T-helper 1 cell treated with Interleukin-12 subunit alpha and Interleukin-12 subunit beta and Interleukin-4 antibody, amounts not matched to agents 30 μg/mL and 1 μg/mL, for 36 hours (primary cell): ENCODE data around the gene C15orf39.
A peak's percentile ranks its signal among the peaks of the same experiment; 100 is the strongest.
"Not testable (repeated sequence)": the region's sequence is repeated elsewhere in the genome, so short reads cannot be mapped to it uniquely, and the experiment has no call there.

Experiments used
- H3K27ac Mint-ChIP-seq: one replicate; pipeline ENCODE4 v1.8.0; 2021; ENCODE audit warnings: mild to moderate bottlenecking, mixed read lengths
- H3K27me3 Mint-ChIP-seq: one replicate; pipeline ENCODE4 v1.8.0; 2021; ENCODE audit warnings: low read depth, mixed read lengths
- H3K36me3 Mint-ChIP-seq: one replicate; pipeline ENCODE4 v1.8.0; 2021; ENCODE audit warnings: low read depth, mixed read lengths
- H3K4me1 Mint-ChIP-seq: one replicate; pipeline ENCODE4 v1.8.0; 2021; ENCODE audit warnings: low read depth, mixed read lengths
- H3K4me3 Mint-ChIP-seq: one replicate; pipeline ENCODE4 v1.8.0; 2021; ENCODE audit warnings: mild to moderate bottlenecking, moderate library complexity, mixed read lengths
- H3K9me3 Mint-ChIP-seq: one replicate; pipeline ENCODE4 v1.8.0; 2021; ENCODE audit warnings: mixed read lengths

The C15orf39 gene

DNA sequence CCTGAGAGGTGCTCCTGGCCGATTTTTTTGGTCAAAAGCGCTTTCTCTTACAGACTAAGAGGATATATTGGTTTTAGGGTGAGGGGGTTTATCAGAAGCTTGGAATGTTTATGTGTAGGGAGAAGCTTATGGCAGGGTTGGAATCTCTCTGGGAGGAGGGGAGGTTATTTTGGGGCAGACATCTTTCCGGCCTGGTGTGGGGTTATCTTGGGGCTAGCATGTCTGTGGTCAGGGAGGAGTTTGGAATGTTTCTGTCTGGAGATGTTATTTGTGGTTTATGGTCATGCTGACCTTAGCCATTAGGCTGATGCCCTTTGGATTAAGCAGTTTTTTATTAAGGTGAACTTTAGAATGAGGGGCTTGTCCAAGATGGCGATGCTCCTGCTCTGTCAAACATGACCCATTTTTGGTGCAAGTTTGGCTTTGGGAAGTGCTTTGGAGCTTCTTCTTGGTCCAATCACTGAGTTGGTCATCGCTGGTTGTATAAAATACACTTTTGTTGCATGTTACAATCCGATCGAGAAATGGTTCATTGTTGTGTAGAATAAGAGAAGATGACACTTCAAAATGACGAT is 35.1 kb upstream of the C15orf39 start:
- Mint-ChIP-seq H3K36me3 (peaks cover 16% of the 10 kb centered on the region), H3K9me3 (peaks cover 12% of the 10 kb centered on the region), H3K4me1 (peaks cover 42% of the 10 kb centered on the region)
- H3K4me3 Mint-ChIP-seq, H3K27ac Mint-ChIP-seq, H3K27me3 Mint-ChIP-seq: not testable (repeated sequence)

- H3K27ac Mint-ChIP-seq: peak overlapping the region; percentile 8
- H3K36me3 Mint-ChIP-seq: peaks cover 16% of the 10 kb centered on the region
- H3K4me1 Mint-ChIP-seq: peaks cover 50% of the 10 kb centered on the region
- no peak overlapping the region for H3K4me3 Mint-ChIP-seq
- peaks cover 5% of the 10 kb centered on the region for H3K27me3 Mint-ChIP-seq
- peaks cover 12% of the 10 kb centered on the region for H3K9me3 Mint-ChIP-seq
Observed at GRCh38 chr15:75167588-75168350, 33.9 kb upstream of the C15orf39 start.

GRCh38 chr15:75168374-75168773 is 33.3 kb upstream of the C15orf39 start:
- no peak overlapping the region for H3K4me3 Mint-ChIP-seq
- peaks cover 50% of the 10 kb centered on the region for H3K4me1 Mint-ChIP-seq
- H3K36me3 Mint-ChIP-seq: peaks cover 16% of the 10 kb centered on the region
- H3K27me3 Mint-ChIP-seq: peaks cover 5% of the 10 kb centered on the region
- H3K27ac Mint-ChIP-seq: no peak overlapping the region
- peaks cover 12% of the 10 kb centered on the region for H3K9me3 Mint-ChIP-seq

DNA sequence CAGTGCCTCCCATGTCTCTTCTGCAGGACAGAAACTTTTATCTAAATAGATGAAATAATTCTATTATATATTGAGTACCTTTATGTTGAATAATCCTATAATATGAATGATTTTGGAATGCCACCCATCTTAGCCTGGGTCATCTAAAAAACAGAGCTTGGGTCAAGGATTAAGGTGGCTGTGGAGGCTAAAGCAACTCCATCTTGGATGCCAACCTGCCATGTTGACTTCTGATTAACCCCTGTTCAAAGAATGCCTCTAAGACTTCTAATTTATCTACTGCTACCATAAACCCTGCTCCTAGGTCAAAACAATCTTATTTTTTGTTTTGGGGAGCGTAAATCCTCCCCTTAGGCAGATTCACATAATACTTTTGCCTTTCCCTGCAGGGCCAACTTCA is 31.5 kb upstream of the C15orf39 start:
- H3K9me3 Mint-ChIP-seq: peaks cover 12% of the 10 kb centered on the region
- H3K27ac Mint-ChIP-seq: no peak overlapping the region
- no peak overlapping the region for H3K4me3 Mint-ChIP-seq
- peaks cover 44% of the 10 kb centered on the region for H3K4me1 Mint-ChIP-seq
- peaks cover 5% of the 10 kb centered on the region for H3K27me3 Mint-ChIP-seq
- peaks cover 16% of the 10 kb centered on the region for H3K36me3 Mint-ChIP-seq

GRCh38 chr15:75170711-75171341 is 30.9 kb upstream of the C15orf39 start:
- Mint-ChIP-seq H3K36me3 (peaks cover 16% of the 10 kb centered on the region), H3K4me1 (peaks cover 44% of the 10 kb centered on the region), H3K9me3 (peaks cover 12% of the 10 kb centered on the region), H3K27me3 (peaks cover 5% of the 10 kb centered on the region), H3K4me3 (peak overlapping the region; percentile 49), H3K27ac (peak overlapping the region; percentile 71)

DNA sequence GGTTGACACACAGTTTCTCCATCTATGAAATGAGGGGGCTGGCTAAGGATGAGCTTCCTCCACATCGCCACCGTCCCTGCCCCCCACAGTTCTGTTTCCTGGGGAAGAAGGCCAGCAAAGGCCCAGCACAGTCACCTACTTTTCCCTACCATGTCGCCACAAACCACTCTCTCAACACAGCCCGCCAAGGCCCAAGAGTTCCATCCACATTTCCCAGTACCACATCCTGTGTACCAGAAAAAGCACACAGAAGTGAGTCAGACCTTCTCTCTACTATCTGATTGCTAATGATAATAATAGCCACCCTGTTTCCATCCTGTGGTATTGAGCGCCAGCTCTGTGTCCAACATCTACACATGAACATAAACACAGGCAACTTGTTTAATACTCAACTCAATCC is 30.3 kb upstream of the C15orf39 start:
- Mint-ChIP-seq H3K4me1 (peaks cover 44% of the 10 kb centered on the region), H3K36me3 (peaks cover 14% of the 10 kb centered on the region), H3K9me3 (peaks cover 12% of the 10 kb centered on the region), H3K27ac (peak overlapping the region; percentile 71), H3K4me3 (peak overlapping the region; percentile 49), H3K27me3 (peaks cover 4% of the 10 kb centered on the region)

GRCh38 chr15:75172284-75172820 is 29.3 kb upstream of the C15orf39 start:
- Mint-ChIP-seq H3K27me3 (peaks cover 9% of the 10 kb centered on the region), H3K27ac (no peak overlapping the region), H3K9me3 (peaks cover 12% of the 10 kb centered on the region), H3K36me3 (peaks cover 12% of the 10 kb centered on the region), H3K4me3 (no peak overlapping the region), H3K4me1 (peaks cover 44% of the 10 kb centered on the region)

- Mint-ChIP-seq H3K36me3 (peaks cover 12% of the 10 kb centered on the region), H3K27me3 (peaks cover 21% of the 10 kb centered on the region), H3K27ac (no peak overlapping the region), H3K4me3 (no peak overlapping the region), H3K4me1 (peaks cover 46% of the 10 kb centered on the region), H3K9me3 (peaks cover 10% of the 10 kb centered on the region)
Observed at GRCh38 chr15:75174102-75174501, 27.6 kb upstream of the C15orf39 start.

GRCh38 chr15:75174729-75175128 is 27.0 kb upstream of the C15orf39 start:
- peaks cover 5% of the 10 kb centered on the region for H3K36me3 Mint-ChIP-seq
- no peak overlapping the region for H3K4me3 Mint-ChIP-seq
- H3K4me1 Mint-ChIP-seq: peaks cover 42% of the 10 kb centered on the region
- peaks cover 28% of the 10 kb centered on the region for H3K27me3 Mint-ChIP-seq
- peaks cover 3% of the 10 kb centered on the region for H3K9me3 Mint-ChIP-seq
- no peak overlapping the region for H3K27ac Mint-ChIP-seq

- H3K27me3 Mint-ChIP-seq: peaks cover 44% of the 10 kb centered on the region
- no peaks in the 10 kb centered on the region for H3K9me3 Mint-ChIP-seq
- no peak overlapping the region for H3K4me3 Mint-ChIP-seq
- peaks cover 28% of the 10 kb centered on the region for H3K4me1 Mint-ChIP-seq
- H3K27ac Mint-ChIP-seq: no peak overlapping the region
- H3K36me3 Mint-ChIP-seq: peaks cover 2% of the 10 kb centered on the region
Observed at GRCh38 chr15:75176396-75176761, 25.3 kb upstream of the C15orf39 start.

- Mint-ChIP-seq H3K36me3 (no peaks in the 10 kb centered on the region), H3K27ac (no peak overlapping the region), H3K9me3 (no peaks in the 10 kb centered on the region), H3K27me3 (peaks cover 50% of the 10 kb centered on the region), H3K4me3 (no peak overlapping the region), H3K4me1 (peaks cover 25% of the 10 kb centered on the region)
Observed at GRCh38 chr15:75177360-75178071, 24.2 kb upstream of the C15orf39 start.

GRCh38 chr15:75178171-75178937 is 23.3 kb upstream of the C15orf39 start:
- H3K4me3 Mint-ChIP-seq: no peak overlapping the region
- no peaks in the 10 kb centered on the region for H3K36me3 Mint-ChIP-seq
- H3K27me3 Mint-ChIP-seq: peaks cover 50% of the 10 kb centered on the region
- no peaks in the 10 kb centered on the region for H3K9me3 Mint-ChIP-seq
- no peak overlapping the region for H3K27ac Mint-ChIP-seq
- peaks cover 25% of the 10 kb centered on the region for H3K4me1 Mint-ChIP-seq

- peaks cover 51% of the 10 kb centered on the region for H3K27me3 Mint-ChIP-seq
- no peak overlapping the region for H3K27ac Mint-ChIP-seq
- H3K4me3 Mint-ChIP-seq: no peak overlapping the region
- H3K36me3 Mint-ChIP-seq: no peaks in the 10 kb centered on the region
- H3K4me1 Mint-ChIP-seq: peaks cover 25% of the 10 kb centered on the region
- H3K9me3 Mint-ChIP-seq: no peaks in the 10 kb centered on the region
Observed at GRCh38 chr15:75178938-75179745, 22.5 kb upstream of the C15orf39 start.
